ENCODE data around the gene TLCD1. TPM values are rescaled to one million over a fixed set of nuclear protein-coding genes. Genes with fewer than 3 reads are reported as not detected.

The TLCD1 gene
- total RNA-seq, 2 donors from 2014 or later, result 2.0 to 3.1 TPM

- H3K4me3 ChIP-seq, result no peak overlapping the region
Observed at GRCh38 chr17:28747051-28747691, 21.1 kb upstream of the TLCD1 start.

GRCh38 chr17:28746611-28747050 is 20.6 kb upstream of the TLCD1 start:
- ATAC-seq, result peak; percentile 56
- no peak for TF ChIP-seq POLR2A (IDR thresholded peaks at IDR 0.05)
- TF ChIP-seq, protein P1, sequence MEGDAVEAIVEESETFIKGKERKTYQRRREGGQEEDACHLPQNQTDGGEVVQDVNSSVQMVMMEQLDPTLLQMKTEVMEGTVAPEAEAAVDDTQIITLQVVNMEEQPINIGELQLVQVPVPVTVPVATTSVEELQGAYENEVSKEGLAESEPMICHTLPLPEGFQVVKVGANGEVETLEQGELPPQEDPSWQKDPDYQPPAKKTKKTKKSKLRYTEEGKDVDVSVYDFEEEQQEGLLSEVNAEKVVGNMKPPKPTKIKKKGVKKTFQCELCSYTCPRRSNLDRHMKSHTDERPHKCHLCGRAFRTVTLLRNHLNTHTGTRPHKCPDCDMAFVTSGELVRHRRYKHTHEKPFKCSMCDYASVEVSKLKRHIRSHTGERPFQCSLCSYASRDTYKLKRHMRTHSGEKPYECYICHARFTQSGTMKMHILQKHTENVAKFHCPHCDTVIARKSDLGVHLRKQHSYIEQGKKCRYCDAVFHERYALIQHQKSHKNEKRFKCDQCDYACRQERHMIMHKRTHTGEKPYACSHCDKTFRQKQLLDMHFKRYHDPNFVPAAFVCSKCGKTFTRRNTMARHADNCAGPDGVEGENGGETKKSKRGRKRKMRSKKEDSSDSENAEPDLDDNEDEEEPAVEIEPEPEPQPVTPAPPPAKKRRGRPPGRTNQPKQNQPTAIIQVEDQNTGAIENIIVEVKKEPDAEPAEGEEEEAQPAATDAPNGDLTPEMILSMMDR (IDR thresholded peaks at IDR 0.05), result no peak
- DNase-seq, result peak; percentile 83 to 93 (median 92)
- peaks cover 0 to 7% of the 10 kb centered on the region in 2 donors for H3K36me3 ChIP-seq (replicated peaks in 1 of 2; ENCODE audit: insufficient read depth in 1 of 2, low read depth in 2 of 2)
- H3K4me1 ChIP-seq, result peaks cover 71% of the 10 kb centered on the region
- no peak overlapping the region for H3K4me3 ChIP-seq
- no peaks in the 10 kb centered on the region for H3K27me3 ChIP-seq
- WGBS, 2 donors, result 4 to 20% methylated on average over 1 to 5 of the region's 5 CpGs
- no peaks in the 10 kb centered on the region for H3K9me3 ChIP-seq
- H3K27ac ChIP-seq, result peak overlapping the region; percentile 93 to 98 (median 94)
- intact Hi-C loops (cut with DNase I), result no loop called here

More at GRCh38 chr17:28747051-28747691, 21.1 kb upstream of the TLCD1 start:
- H3K27me3 ChIP-seq, result no peaks in the 10 kb centered on the region
- intact Hi-C loops (cut with DNase I), result no loop called here
- peaks cover 0 to 7% of the 10 kb centered on the region in 2 donors for H3K36me3 ChIP-seq (replicated peaks in 1 of 2; ENCODE audit: insufficient read depth in 1 of 2, low read depth in 2 of 2)
- H3K27ac ChIP-seq, result peak overlapping the region; percentile 93 to 98 (median 94)
- DNase-seq, result peak; percentile 80 to 93 (median 92)
- 13 to 17% methylated on average over 1 to 7 of the region's 7 CpGs for WGBS, 2 donors
- peaks cover 71% of the 10 kb centered on the region for H3K4me1 ChIP-seq
- no peaks in the 10 kb centered on the region for H3K9me3 ChIP-seq
- TF ChIP-seq, protein P1 (IDR thresholded peaks at IDR 0.05), result peak in 1 of 7 experiments; percentile 23
- peak; percentile 3 to 32 (median 20) for TF ChIP-seq POLR2A (IDR thresholded peaks at IDR 0.05)
- ATAC-seq, result peak; percentile 41

- Histone ChIP-seq H3K4me3 (peak overlapping the region; percentile 67 to 91), H3K4me1 (peaks cover 70% of the 10 kb centered on the region), H3K27me3 (no peaks in the 10 kb centered on the region), H3K9me3 (no peaks in the 10 kb centered on the region), H3K36me3 (replicated peaks in 1 of 2; ENCODE audit: insufficient read depth in 1 of 2, low read depth in 2 of 2) (peaks cover 0 to 7% of the 10 kb centered on the region in 2 donors), H3K27ac (peak overlapping the region; percentile 93 to 98 (median 94))
- 24% methylated on average over 4 of the region's 4 CpGs; no CpG with 5 or more reads in 1 of the 2 donors for WGBS, 2 donors
- intact Hi-C loops (cut with DNase I), result no loop called here
- DNase-seq, result peak; percentile 63 to 86 (median 68)
- TF ChIP-seq, protein P1 (IDR thresholded peaks at IDR 0.05), result no peak
- no peak for TF ChIP-seq POLR2A (IDR thresholded peaks at IDR 0.05)
- ATAC-seq, result peak; percentile 16
Observed at GRCh38 chr17:28745786-28746411, 19.9 kb upstream of the TLCD1 start.

DNA sequence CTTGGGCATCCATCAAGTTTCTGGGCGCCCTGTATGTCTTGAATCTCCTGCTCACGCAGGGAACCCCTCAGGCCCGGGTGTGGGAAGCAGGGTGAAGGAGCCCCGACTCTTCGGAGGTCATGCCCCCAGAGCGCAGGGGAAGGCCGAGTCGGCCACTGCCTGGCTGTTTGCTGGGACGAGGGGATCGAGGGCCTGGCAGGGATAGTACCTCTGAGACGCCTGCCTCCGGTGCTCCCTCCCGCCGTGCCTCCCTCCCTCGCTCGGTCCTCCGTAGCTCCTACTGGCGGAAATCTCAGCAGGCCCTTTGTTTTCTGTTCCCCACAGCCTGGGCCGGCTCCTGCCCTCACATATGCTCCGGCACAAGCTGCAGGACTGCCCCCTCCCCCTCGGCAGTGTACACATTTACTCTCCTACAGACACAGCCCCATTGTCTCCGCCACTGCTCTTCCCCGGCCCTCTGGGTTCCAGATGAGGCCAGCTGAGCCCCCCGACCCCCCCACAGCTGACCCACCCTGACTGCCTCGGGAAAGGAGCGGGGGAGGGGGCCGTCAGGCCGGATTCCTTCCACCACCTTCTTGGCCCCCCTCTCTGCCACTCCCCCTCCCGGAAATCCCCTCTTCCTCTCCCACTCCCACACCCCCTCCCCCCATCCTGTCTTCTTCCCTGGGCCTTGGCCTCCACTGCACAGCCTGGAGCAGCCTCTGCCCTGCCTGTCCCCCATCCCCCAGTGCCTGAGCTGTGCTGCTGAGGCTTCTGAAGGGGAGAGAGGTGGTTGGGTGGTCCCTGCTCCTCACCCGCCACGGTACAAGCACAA is 19.1 kb upstream of the TLCD1 start:
- Histone ChIP-seq H3K27me3 (no peaks in the 10 kb centered on the region), H3K4me3 (peak overlapping the region; percentile 67 to 91), H3K36me3 (replicated peaks in 1 of 2; ENCODE audit: insufficient read depth in 1 of 2, low read depth in 2 of 2) (peaks cover 0 to 7% of the 10 kb centered on the region in 2 donors), H3K27ac (peak overlapping the region; percentile 93 to 98 (median 94)), H3K9me3 (no peaks in the 10 kb centered on the region), H3K4me1 (peaks cover 63% of the 10 kb centered on the region)
- TF ChIP-seq, protein P1 (IDR thresholded peaks at IDR 0.05), result peak in 1 of 7 experiments; percentile 7
- peak; percentile 31 to 66 (median 58) for TF ChIP-seq POLR2A (IDR thresholded peaks at IDR 0.05)
- intact Hi-C loops (cut with DNase I), result no loop called here
- WGBS, 2 donors, result 0 to 3% methylated on average over 3 to 30 of the region's 31 CpGs
- ATAC-seq (no peak), DNase-seq (peak; percentile 64 to 76 (median 75))

All from body of pancreas (tissue), 4 donors.